Gastrocnemius medialis (tissue), 4 donors: Measurements from ENCODE around the gene SNTG2. TPM values are rescaled to one million over a fixed set of nuclear protein-coding genes. Genes with fewer than 3 reads are reported as not detected.
"Not testable (repeated sequence)": the region's sequence is repeated elsewhere in the genome, so short reads cannot be mapped to it uniquely, and the experiment has no call there.

Experiments used
- ATAC-seq, 2 donors: fragments of 150-250 bp; one replicate each; pipeline ENCODE4 v1.9.1; 2016
- DNase-seq, 2 donors: peaks; one replicate each; pipeline ENCODE4 v3.0.0-alpha.2; 2019
- H3K27ac ChIP-seq, 4 donors: fragments of 200-600 bp; sonication (generic); 1 replicate in 1 of 4; 2 replicates in 3 of 4; pipeline ENCODE4 v1.5.1; 2016 to 2018; ENCODE audit warnings: mild to moderate bottlenecking in 2 of 4, moderate library complexity in 1 of 4
- H3K27me3 ChIP-seq, 3 donors: fragments of 200-600 bp; sonication (generic) in 2 of 3; 1 replicate in 1 of 3; 2 replicates in 2 of 3; pipeline versions ENCODE4 v1.5.1 to v1.6.0; 2016 to 2019; ENCODE audit warnings: mild to moderate bottlenecking in 1 of 3, moderate library complexity in 1 of 3
- H3K36me3 ChIP-seq, 2 donors: fragments of 200-600 bp; sonication (generic) in 1 of 2; one replicate each; pipeline ENCODE4 v1.5.1; 2017 to 2018
- H3K4me1 ChIP-seq, 2 donors: fragments of 200-600 bp; sonication (generic) in 1 of 2; one replicate each; pipeline ENCODE4 v1.5.1; 2016 to 2017; ENCODE audit warnings: mild to moderate bottlenecking in 2 of 2
- H3K4me3 ChIP-seq, 4 donors: fragments of 200-600 bp; sonication (generic) in 3 of 4; 1 replicate in 1 of 4; 2 replicates in 3 of 4; pipeline ENCODE4 v1.5.1; 2016 to 2019; ENCODE audit warnings: mild to moderate bottlenecking in 2 of 4
- H3K9me3 ChIP-seq, 3 donors: fragments of 200-600 bp; sonication (generic) in 2 of 3; 1 replicate in 1 of 3; 2 replicates in 2 of 3; pipeline ENCODE4 v1.5.1; 2016 to 2019
- POLR2A ChIP-seq, 2 donors: fragments of 450-650 bp; IDR thresholded peaks; one replicate each; pipeline ENCODE4 v1.6.1; 2017; ENCODE audit warnings: antibody characterized with exemption in 2 of 2, mild to moderate bottlenecking in 2 of 2, moderate library complexity in 2 of 2
- in situ Hi-C, 4 donors: fragments of 200-750 bp; cut with MboI; loops; one replicate each; pipeline versions ENCODE4 v1.15.0 to v1.8.0; 2017; ENCODE audit warnings: low sequenced_read_pairs in 4 of 4
- intact Hi-C: fragments of 100-400 bp; cut with DNase I; formaldehyde crosslinking; loops from one replicate; pipeline ENCODE4 v1.15.1; 2023; ENCODE audit warnings: low total_unique reads
- total RNA-seq, 4 donors: library from RNA; depleted of rRNA; stranded (reverse); fragments of >200 nt; gene quantifications; one replicate each; pipeline versions ENCODE4 v1.1.0 to v1.2.3, GENCODE V29; 2016
- TF ChIP-seq, protein P1 (sequence below), 5 experiments: fragments of 450-650 bp in 3 of 5; fragments of 200-600 bp in 2 of 5; sonication (generic) in 2 of 5; IDR thresholded peaks in 4 of 5; conservative IDR thresholded peaks in 1 of 5; 1 replicate in 4 of 5; 2 replicates in 1 of 5; pipeline ENCODE4 v1.5.1; 2016 to 2019; ENCODE audit warnings: antibody characterized with exemption in 5 of 5, mild to moderate bottlenecking in 3 of 5, moderate library complexity in 3 of 5

The SNTG2 gene
- total RNA-seq, 4 donors from 2014 or later, result 0.55 to 1.0 (median 0.92) TPM; not detected in 1

DNA sequence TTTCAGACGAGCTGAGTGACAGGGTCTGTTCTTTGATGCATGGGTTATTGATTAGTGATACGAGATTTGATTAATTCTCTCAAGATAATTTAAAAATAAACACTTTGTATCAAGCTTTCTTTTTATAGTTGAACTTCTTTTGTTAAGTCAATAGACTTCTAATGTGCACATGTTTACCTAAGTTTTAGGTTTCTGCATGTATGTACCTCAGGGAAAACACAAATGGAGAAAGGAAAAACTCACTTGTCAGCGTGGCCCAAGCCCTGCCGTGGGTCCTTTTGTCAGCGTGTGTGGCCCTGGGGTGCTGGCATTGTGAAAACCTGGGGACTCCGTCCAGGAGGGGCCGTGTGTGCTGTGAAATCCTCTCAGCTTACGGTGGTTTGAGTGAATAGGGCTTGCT is 153.7 kb downstream of the SNTG2 start:
- no peak for ATAC-seq
- H3K4me1 ChIP-seq, result no peaks in the 10 kb centered on the region
- TF ChIP-seq POLR2A (IDR thresholded peaks at IDR 0.05), result no peak
- TF ChIP-seq, protein P1, sequence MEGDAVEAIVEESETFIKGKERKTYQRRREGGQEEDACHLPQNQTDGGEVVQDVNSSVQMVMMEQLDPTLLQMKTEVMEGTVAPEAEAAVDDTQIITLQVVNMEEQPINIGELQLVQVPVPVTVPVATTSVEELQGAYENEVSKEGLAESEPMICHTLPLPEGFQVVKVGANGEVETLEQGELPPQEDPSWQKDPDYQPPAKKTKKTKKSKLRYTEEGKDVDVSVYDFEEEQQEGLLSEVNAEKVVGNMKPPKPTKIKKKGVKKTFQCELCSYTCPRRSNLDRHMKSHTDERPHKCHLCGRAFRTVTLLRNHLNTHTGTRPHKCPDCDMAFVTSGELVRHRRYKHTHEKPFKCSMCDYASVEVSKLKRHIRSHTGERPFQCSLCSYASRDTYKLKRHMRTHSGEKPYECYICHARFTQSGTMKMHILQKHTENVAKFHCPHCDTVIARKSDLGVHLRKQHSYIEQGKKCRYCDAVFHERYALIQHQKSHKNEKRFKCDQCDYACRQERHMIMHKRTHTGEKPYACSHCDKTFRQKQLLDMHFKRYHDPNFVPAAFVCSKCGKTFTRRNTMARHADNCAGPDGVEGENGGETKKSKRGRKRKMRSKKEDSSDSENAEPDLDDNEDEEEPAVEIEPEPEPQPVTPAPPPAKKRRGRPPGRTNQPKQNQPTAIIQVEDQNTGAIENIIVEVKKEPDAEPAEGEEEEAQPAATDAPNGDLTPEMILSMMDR (IDR thresholded peaks at IDR 0.05 in 4 of 5, conservative IDR thresholded peaks at IDR 0.05 in 1 of 5), result no peak
- in situ Hi-C loops (no loop called here), intact Hi-C loops (no loop called here)
- H3K4me3 ChIP-seq, result no peak overlapping the region
- H3K27ac ChIP-seq, result no peak overlapping the region
- H3K36me3 ChIP-seq, result no peaks in the 10 kb centered on the region
- H3K9me3 ChIP-seq, result no peaks in the 10 kb centered on the region
- no peak for DNase-seq
- no peaks in the 10 kb centered on the region for H3K27me3 ChIP-seq

DNA sequence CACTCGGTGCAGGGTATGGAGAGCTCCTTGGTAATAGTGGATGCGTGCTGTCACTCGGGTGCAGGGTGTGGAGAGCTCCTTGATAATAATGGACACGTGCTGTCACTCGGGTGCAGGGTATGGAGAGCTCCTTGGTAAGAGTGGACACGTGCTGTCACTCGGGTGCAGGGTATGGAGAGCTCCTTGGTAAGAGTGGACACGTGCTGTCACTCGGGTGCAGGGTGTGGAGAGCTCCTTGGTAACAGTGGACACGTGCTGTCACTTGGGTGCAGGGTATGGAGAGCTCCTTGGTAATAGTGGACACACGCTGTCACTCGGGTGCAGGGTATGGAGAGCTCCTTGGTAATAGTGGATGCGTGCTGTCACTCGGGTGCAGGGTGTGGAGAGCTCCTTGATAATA is 155.7 kb downstream of the SNTG2 start:
- H3K9me3 ChIP-seq, H3K27me3 ChIP-seq, DNase-seq, ATAC-seq, H3K36me3 ChIP-seq, in situ Hi-C loops, intact Hi-C loops, H3K4me3 ChIP-seq, H3K4me1 ChIP-seq, H3K27ac ChIP-seq: not testable (repeated sequence)

DNA sequence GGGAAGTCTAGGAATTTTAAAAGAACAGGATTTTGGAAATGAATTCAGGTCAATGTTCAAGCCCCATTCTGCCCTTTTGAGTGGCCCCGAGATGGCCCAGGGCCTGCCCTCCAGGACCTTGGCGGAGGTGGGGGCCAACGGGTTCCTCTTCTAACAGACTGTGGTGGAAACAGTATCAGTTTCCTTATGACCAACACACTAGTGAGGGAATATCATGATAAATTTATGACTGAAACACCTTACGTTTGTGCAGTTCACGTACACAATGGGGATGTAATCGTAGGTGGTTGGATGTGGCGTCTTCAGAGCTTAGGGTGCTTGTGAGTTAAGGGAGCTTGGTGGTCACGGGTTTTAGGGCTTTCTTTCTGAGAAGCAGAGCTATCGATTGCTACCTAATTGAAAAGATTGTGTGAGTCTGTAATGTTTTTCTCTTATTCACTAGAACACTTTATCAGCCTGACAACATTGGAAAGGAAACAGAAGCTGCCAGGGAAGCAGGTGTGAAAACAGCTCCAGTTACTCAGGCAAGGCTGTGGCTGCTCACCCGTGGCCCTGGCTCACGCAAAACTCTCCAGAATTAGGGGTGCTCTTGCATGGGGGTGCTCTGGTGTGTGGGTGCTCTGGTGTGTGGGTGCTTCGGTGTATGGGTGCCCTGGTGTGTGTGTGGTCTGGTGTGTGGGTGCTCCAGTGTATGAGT is 165.3 kb downstream of the SNTG2 start:
- Histone ChIP-seq H3K4me3 (no peak overlapping the region), H3K9me3 (no peaks in the 10 kb centered on the region), H3K27me3 (peaks cover 0 to 9% (median 0%) of the 10 kb centered on the region in 3 donors), H3K4me1 (no peaks in the 10 kb centered on the region), H3K36me3 (no peaks in the 10 kb centered on the region), H3K27ac (no peak overlapping the region)
- in situ Hi-C loops (no loop called here), intact Hi-C loops (no loop called here)
- no peak for ATAC-seq
- no peak for TF ChIP-seq POLR2A (IDR thresholded peaks at IDR 0.05)
- TF ChIP-seq, protein P1 (IDR thresholded peaks at IDR 0.05 in 4 of 5, conservative IDR thresholded peaks at IDR 0.05 in 1 of 5), result no peak
- DNase-seq, result no peak

DNA sequence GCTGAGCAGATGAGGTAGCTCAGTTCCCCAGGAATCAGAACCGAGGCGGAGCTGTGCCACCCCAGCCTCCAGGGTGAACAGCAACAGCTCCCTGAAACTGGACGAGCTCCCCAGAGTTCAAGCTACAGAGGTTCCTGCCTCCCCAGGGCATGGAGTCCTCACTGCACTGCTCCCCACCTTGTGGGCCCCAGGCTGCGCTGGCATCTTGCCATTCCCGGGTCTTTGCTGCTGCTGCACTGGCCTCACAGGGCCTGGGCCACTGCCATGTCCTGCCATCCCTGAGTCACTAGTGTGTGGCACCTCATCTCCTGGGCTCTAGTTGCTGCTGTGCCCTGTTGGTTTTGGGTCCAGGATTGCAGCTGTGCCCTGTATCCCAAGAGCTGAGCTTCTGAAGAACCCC is 166.9 kb downstream of the SNTG2 start:
- no peak overlapping the region for H3K4me3 ChIP-seq
- H3K36me3 ChIP-seq, result no peaks in the 10 kb centered on the region
- H3K27me3 ChIP-seq, result peaks cover 0 to 9% (median 0%) of the 10 kb centered on the region in 3 donors
- H3K9me3 ChIP-seq, result no peaks in the 10 kb centered on the region
- no peak overlapping the region for H3K27ac ChIP-seq
- ATAC-seq, result no peak
- H3K4me1 ChIP-seq, result no peaks in the 10 kb centered on the region
- intact Hi-C loops, result no loop called here
- in situ Hi-C loops, result no loop called here
- TF ChIP-seq, protein P1 (IDR thresholded peaks at IDR 0.05 in 4 of 5, conservative IDR thresholded peaks at IDR 0.05 in 1 of 5), result no peak
- TF ChIP-seq POLR2A (IDR thresholded peaks at IDR 0.05), result no peak
- no peak for DNase-seq

DNA sequence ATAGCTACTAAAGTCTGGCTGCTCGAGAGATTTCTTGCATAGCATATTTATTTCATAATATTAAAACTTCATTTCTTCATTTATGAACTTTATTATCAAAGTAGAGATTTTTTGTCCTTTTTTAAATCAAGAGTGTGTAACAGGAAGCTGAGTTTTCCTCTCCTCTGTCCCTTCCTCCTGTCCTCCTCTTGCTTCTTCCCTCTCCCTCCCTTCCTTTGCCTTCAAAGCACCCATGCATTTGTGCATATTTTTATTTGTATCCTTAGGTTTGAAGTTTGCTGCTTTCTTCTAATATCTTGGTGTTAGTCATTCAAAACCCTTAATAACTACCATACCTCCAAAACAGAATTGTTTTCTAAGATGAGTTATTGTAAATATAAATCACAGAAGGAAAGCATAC is 174.6 kb downstream of the SNTG2 start:
- TF ChIP-seq, protein P1 (IDR thresholded peaks at IDR 0.05 in 4 of 5, conservative IDR thresholded peaks at IDR 0.05 in 1 of 5), result no peak
- TF ChIP-seq POLR2A (IDR thresholded peaks at IDR 0.05), result no peak
- Histone ChIP-seq H3K36me3 (no peaks in the 10 kb centered on the region), H3K9me3 (no peaks in the 10 kb centered on the region), H3K4me3 (no peak overlapping the region), H3K27me3 (no peaks in the 10 kb centered on the region), H3K27ac (no peak overlapping the region), H3K4me1 (no peaks in the 10 kb centered on the region)
- DNase-seq (no peak), ATAC-seq (no peak)
- intact Hi-C loops (no loop called here), in situ Hi-C loops (no loop called here)
